H1 (cell line): ENCODE data around the gene SSTR5. TPM values are rescaled to one million over a fixed set of nuclear protein-coding genes. Genes with fewer than 3 reads are reported as not detected.

ENCODE experiments used
- CTCF ChIA-PET: fragments of 300-600 bp; sonication (Branson Sonifier 250); formaldehyde crosslinking; loops from one replicate; lab custom pipeline; 2021; ENCODE audit not compliant: partially characterized antibody; lab: Charles Lee
- POLR2A ChIA-PET: fragments of 300-600 bp; sonication (Branson Sonifier 250); formaldehyde crosslinking; loops from one replicate; lab custom pipeline; 2021; ENCODE audit warnings: inconsistent platforms; ENCODE audit not compliant: partially characterized antibody; lab: Charles Lee
- DNase-seq, 2 experiments: peaks; one replicate each; pipeline versions ENCODE4 v3.0.0 to v3.0.0-alpha.2; 2010 to 2022; ENCODE audit warnings: low spot score in 2 of 2, low read depth in 1 of 2, mixed read lengths in 1 of 2
- FAIRE-seq: peaks from 2 replicates; lab custom pipeline; 2011; peaks lifted over from hg19 to GRCh38; lab: Jason Lieb, UNC
- H2AFZ ChIP-seq: 2 replicates; pipeline ENCODE4 v1.8.1; 2012; ENCODE audit warnings: low read length, inconsistent platforms
- H2AK5ac ChIP-seq: 2 replicates; pipeline ENCODE4 v1.6.1; 2013; ENCODE audit warnings: low read depth, low read length
- H2BK120ac ChIP-seq: replicated peaks from 2 replicates; pipeline ENCODE3; 2013; ENCODE audit warnings: low read depth, low read length, inconsistent platforms
- H2BK12ac ChIP-seq: 2 replicates; pipeline ENCODE4 v1.6.1; 2013; ENCODE audit warnings: low read depth, low read length
- H2BK15ac ChIP-seq: 2 replicates; pipeline ENCODE4 v1.6.1; 2013; ENCODE audit warnings: low read length
- H2BK20ac ChIP-seq: 2 replicates; pipeline ENCODE4 v1.6.1; 2013; ENCODE audit warnings: low read length
- H2BK5ac ChIP-seq: 2 replicates; pipeline ENCODE4 v1.6.1; 2013; ENCODE audit warnings: low read depth, low read length
- H3K14ac ChIP-seq: 2 replicates; pipeline ENCODE4 v1.6.1; 2013; ENCODE audit warnings: inconsistent platforms; ENCODE audit not compliant: insufficient read length
- H3K18ac ChIP-seq: 2 replicates; pipeline ENCODE4 v1.6.1; 2013; ENCODE audit warnings: low read length; ENCODE audit errors: extremely low read depth
- H3K23ac ChIP-seq: 2 replicates; pipeline ENCODE4 v1.6.1; 2013; ENCODE audit warnings: inconsistent platforms; ENCODE audit not compliant: insufficient read length
- H3K23me2 ChIP-seq: 2 replicates; pipeline ENCODE4 v1.6.1; 2013; ENCODE audit warnings: low read depth, low read length
- H3K27ac ChIP-seq: 2 replicates; pipeline ENCODE4 v1.6.1; 2011; ENCODE audit warnings: low read depth, low read length, inconsistent platforms
- H3K27me3 ChIP-seq, 4 experiments: replicated peaks in 1 of 4; 1 replicate in 1 of 4; 2 replicates in 3 of 4; pipeline versions ENCODE4 v1.6.1 to v1.8.1; 2011 to 2013; ENCODE audit warnings: low read length in 3 of 4, mild to moderate bottlenecking in 3 of 4, inconsistent platforms in 2 of 4, mixed read lengths in 2 of 4, moderate library complexity in 1 of 4; ENCODE audit not compliant: control insufficient read depth in 3 of 4, insufficient read depth in 3 of 4; ENCODE audit errors: extremely low read depth in 1 of 4
- H3K36me3 ChIP-seq, 4 experiments: 2 replicates each; pipeline versions ENCODE4 v1.6.1 to v1.8.1; 2011 to 2013; ENCODE audit warnings: mild to moderate bottlenecking in 4 of 4, low read length in 3 of 4, moderate library complexity in 2 of 4, control low read depth in 1 of 4, inconsistent platforms in 1 of 4; ENCODE audit not compliant: insufficient read depth in 4 of 4, control insufficient read depth in 2 of 4
- H3K4ac ChIP-seq: replicated peaks from 2 replicates; pipeline ENCODE3; 2013; ENCODE audit warnings: low read length, low read depth, mixed read lengths, inconsistent platforms; ENCODE audit not compliant: insufficient read length
- H3K4me1 ChIP-seq, 4 experiments: replicated peaks in 1 of 4; 1 replicate in 1 of 4; 2 replicates in 3 of 4; pipeline versions ENCODE4 v1.6.1 to v1.8.1; 2011 to 2013; ENCODE audit warnings: low read length in 3 of 4, inconsistent platforms in 2 of 4, mixed read lengths in 1 of 4; ENCODE audit not compliant: insufficient read depth in 4 of 4, control insufficient read depth in 3 of 4
- H3K4me2 ChIP-seq, 2 experiments: 2 replicates each; pipeline versions ENCODE4 v1.6.1 to v1.8.1; 2011 to 2013; ENCODE audit warnings: low read depth in 2 of 2, low read length in 2 of 2, control low read depth in 1 of 2, inconsistent platforms in 1 of 2, mild to moderate bottlenecking in 1 of 2; ENCODE audit not compliant: insufficient read depth in 1 of 2
- H3K4me3 ChIP-seq, 4 experiments: fragments of 200-600, 300-600 bp in 1 of 4; sonication (generic), shearing (Covaris generic), sonication (Bioruptor Twin) in 1 of 4; 2 replicates each; pipeline versions ENCODE4 v1.5.1 to v1.8.1; 2011 to 2016; ENCODE audit warnings: low read length in 4 of 4, low read depth in 3 of 4, control low read depth in 2 of 4, inconsistent platforms in 2 of 4, mild to moderate bottlenecking in 2 of 4, mixed read lengths in 1 of 4, moderate library complexity in 1 of 4; ENCODE audit not compliant: insufficient read depth in 2 of 4; ENCODE audit errors: extremely low read depth in 1 of 4
- H3K56ac ChIP-seq: replicated peaks from 2 replicates; pipeline ENCODE3; 2013; ENCODE audit warnings: low read depth, mild to moderate bottlenecking, mixed read lengths, low read length, inconsistent platforms; ENCODE audit not compliant: insufficient read length
- H3K79me1 ChIP-seq: 2 replicates; pipeline ENCODE4 v1.6.1; 2013; ENCODE audit warnings: low read depth, low read length, control low read depth
- H3K79me2 ChIP-seq, 2 experiments: 2 replicates each; pipeline versions ENCODE4 v1.6.1 to v1.8.1; 2012 to 2013; ENCODE audit warnings: low read length in 2 of 2, mild to moderate bottlenecking in 2 of 2, inconsistent platforms in 1 of 2; ENCODE audit not compliant: insufficient read depth in 2 of 2, control insufficient read depth in 1 of 2
- H3K9ac ChIP-seq, 4 experiments: replicated peaks in 1 of 4; 1 replicate in 1 of 4; 2 replicates in 3 of 4; pipeline versions ENCODE4 v1.6.1 to v1.8.1; 2011 to 2013; ENCODE audit warnings: low read depth in 3 of 4, low read length in 3 of 4, control low read depth in 2 of 4, mild to moderate bottlenecking in 2 of 4, moderate library complexity in 2 of 4, inconsistent platforms in 1 of 4; ENCODE audit errors: extremely low read depth in 1 of 4
- H3K9me3 ChIP-seq, 2 experiments: 2 replicates each; pipeline versions ENCODE4 v1.6.1 to v1.8.1; 2012 to 2013; ENCODE audit warnings: mild to moderate bottlenecking in 2 of 2, moderate library complexity in 2 of 2, control low read depth in 1 of 2, inconsistent platforms in 1 of 2, low read depth in 1 of 2, low read length in 1 of 2, mixed read lengths in 1 of 2; ENCODE audit not compliant: insufficient read depth in 2 of 2
- H4K20me1 ChIP-seq, 2 experiments: replicated peaks in 1 of 2; 2 replicates each; pipeline versions ENCODE3 to v1.8.1; 2011 to 2013; ENCODE audit warnings: inconsistent platforms in 2 of 2, low read length in 2 of 2, mild to moderate bottlenecking in 1 of 2; ENCODE audit not compliant: insufficient read depth in 2 of 2, control insufficient read depth in 1 of 2
- H4K5ac ChIP-seq: 2 replicates; pipeline ENCODE4 v1.6.1; 2013; ENCODE audit warnings: low read length, low read depth, mixed read lengths, inconsistent platforms; ENCODE audit not compliant: insufficient read length
- H4K8ac ChIP-seq: 2 replicates; pipeline ENCODE4 v1.8.0; 2013; ENCODE audit warnings: mild to moderate bottlenecking, moderate library complexity, low read length, inconsistent platforms; ENCODE audit not compliant: insufficient read depth; ENCODE audit errors: extremely low read depth
- H4K91ac ChIP-seq: replicated peaks from 2 replicates; pipeline ENCODE3; 2013; ENCODE audit warnings: low read length, mixed read lengths, inconsistent platforms; ENCODE audit not compliant: insufficient read length
- ATF3 ChIP-seq: IDR thresholded peaks from 2 replicates; pipeline ENCODE4 v1.6.1; 2011; ENCODE audit warnings: low read depth, mild to moderate bottlenecking, low read length; ENCODE audit not compliant: insufficient read depth
- BCL11A ChIP-seq, 2 experiments: IDR thresholded peaks; one replicate each; pipeline ENCODE4 v1.6.1; 2011; ENCODE audit warnings: low read depth in 2 of 2, low read length in 2 of 2, mild to moderate bottlenecking in 2 of 2
- CBX5 ChIP-seq: fragments of 300-800, 300-1000 bp; sonication (generic); IDR thresholded peaks from 2 replicates; pipeline ENCODE4 v1.7.1; 2016; ENCODE audit warnings: antibody characterized with exemption, low read length, low read depth
- CHD2 ChIP-seq: IDR thresholded peaks from 2 replicates; pipeline ENCODE4 v1.6.1; 2012; ENCODE audit warnings: low read length, improper control_type of control experiment
- E2F6 ChIP-seq: IDR thresholded peaks from 2 replicates; pipeline ENCODE4 v1.6.1; 2012; ENCODE audit warnings: inconsistent platforms
- JUN ChIP-seq: IDR thresholded peaks from 2 replicates; pipeline ENCODE4 v1.6.1; 2011; ENCODE audit warnings: low read depth, mild to moderate bottlenecking, improper control_type of control experiment, low read length
- KDM4A ChIP-seq: IDR thresholded peaks from one replicate; pipeline ENCODE4 v1.7.1; 2012; ENCODE audit warnings: low read depth, mild to moderate bottlenecking, moderate library complexity, low read length, inconsistent platforms; ENCODE audit not compliant: severe bottlenecking
- SAP30 ChIP-seq: fragments of 300-600 bp; sonication (generic); IDR thresholded peaks from 2 replicates; pipeline ENCODE4 v1.7.1; 2012; ENCODE audit warnings: low read length, moderate library complexity, mild to moderate bottlenecking, inconsistent platforms; ENCODE audit not compliant: insufficient read depth, insufficient replicate concordance
- SP1 ChIP-seq: IDR thresholded peaks from 2 replicates; pipeline ENCODE4 v1.6.1; 2011; ENCODE audit warnings: low read depth, low read length
- TBP ChIP-seq: IDR thresholded peaks from 2 replicates; pipeline ENCODE4 v1.6.1; 2011; ENCODE audit warnings: low read depth, low read length, improper control_type of control experiment
- TEAD4 ChIP-seq: IDR thresholded peaks from 2 replicates; pipeline ENCODE4 v1.6.1; 2012; ENCODE audit warnings: low read depth, low read length, inconsistent platforms, mixed read lengths
- ZNF274 ChIP-seq: IDR thresholded peaks from 2 replicates; pipeline ENCODE4 v1.7.0; 2012; ENCODE audit warnings: low read length, borderline replicate concordance; ENCODE audit errors: extremely low read depth
- WGBS, 2 experiments: shearing (Covaris generic) in 1 of 2; methylation state at CpG; one replicate each; pipeline versions ENCODE4 v1.1.6 to v1.1.7; 2013 to 2015; ENCODE audit warnings: low lambda C conversion rate in 2 of 2, mixed read lengths in 2 of 2, inconsistent platforms in 1 of 2, low coverage in 1 of 2, missing lambda C conversion rate in 1 of 2; ENCODE audit not compliant: insufficient replicate concordance in 2 of 2, insufficient coverage in 1 of 2, insufficient read length in 1 of 2; ENCODE audit errors: extremely low coverage in 1 of 2, missing lambda C conversion rate in 1 of 2; 5-methylcytosine and 5-hydroxymethylcytosine counted together
- polyA plus RNA-seq, 7 experiments: library from polyadenylated mRNA; depleted of rRNA in 3 of 7; stranded (reverse) in 5 of 7; unstranded in 2 of 7; fragments of >200 nt in 5 of 7; fragments of 200-250 nt in 2 of 7; gene quantifications; 1 replicate in 5 of 7; 2 replicates in 1 of 7; 4 replicates in 1 of 7; pipeline versions ENCODE4 v1.2.1 to v1.2.3, GENCODE V29; 2011 to 2013; ENCODE audit warnings: missing spikeins in 2 of 7, mixed read lengths in 2 of 7
- total RNA-seq: library from RNA; stranded (reverse); fragmentation: NEBNext Ultra II Directional; extraction: Animal tissue kit (Norgen Biotek cat#: 25700); gene quantifications from 2 replicates; pipeline ENCODE4 v1.2.1, GENCODE V29; 2021

SSTR5 gene
- total and polyA plus RNA-seq, 2 of the 8 experiments (the other 6 are each of a cell fraction or from before 2014, with no cell fraction given): 0.56 to 0.60 TPM

GRCh38 chr16:1050921-1051320 lies 21.6 kb upstream of the SSTR5 start:
- H3K9ac ChIP-seq: no peak overlapping the region
- H2BK12ac ChIP-seq: no peak overlapping the region
- H2BK5ac ChIP-seq: no peak overlapping the region
- H3K4ac ChIP-seq: no peak overlapping the region
- H3K27ac ChIP-seq: no peak overlapping the region
- no peak overlapping the region for H2BK15ac ChIP-seq
- TF ChIP-seq TBP (no peak), JUN (no peak), KDM4A (no peak), E2F6 (no peak), TEAD4 (no peak), CBX5 (no peak), ZNF274 (no peak), SAP30 (no peak), BCL11A (IDR thresholded peaks at IDR 0.05; ENCODE audit: low read depth in 2 of 2, low read length in 2 of 2) (no peak), ATF3 (no peak), SP1 (no peak), CHD2 (no peak)
- TF ChIP-seq, all 59 proteins: peak for 0
- Histone ChIP-seq H3K4me1 (peaks cover 0 to 10% (median 5%) of the 10 kb centered on the region in 4 experiments; a peak in 6 of 7 replicates), H4K20me1 (no peaks in the 10 kb centered on the region), H3K14ac (no peak overlapping the region), H3K23ac (no peak overlapping the region), H2BK120ac (no peak overlapping the region), H3K4me3 (no peak overlapping the region), H2AK5ac (no peak overlapping the region), H4K91ac (no peak overlapping the region), H3K27me3 (peaks cover 0 to 2% (median 0%) of the 10 kb centered on the region in 4 experiments; a peak in 2 of 7 replicates), H2AFZ (no peak overlapping the region), H2BK20ac (no peak overlapping the region), H4K8ac (no peak overlapping the region), H3K18ac (no peak overlapping the region), H3K79me1 (no peaks in the 10 kb centered on the region), H4K5ac (no peak overlapping the region), H3K9me3 (no peaks in the 10 kb centered on the region), H3K79me2 (no peaks in the 10 kb centered on the region), H3K56ac (no peak overlapping the region), H3K23me2 (no peaks in the 10 kb centered on the region), H3K4me2 (no peak overlapping the region), H3K36me3 (no peaks in the 10 kb centered on the region)
- DNase-seq (no peak), FAIRE-seq (no peak)
- POLR2A ChIA-PET: no interaction called here
- WGBS, 2 experiments: 92% methylated on average over 9 of the region's 15 CpGs; no CpG with 5 or more reads in 1 of the 2 experiments
- CTCF ChIA-PET: no interaction called here
